Measurements from ENCODE around the gene STK38.
A peak's percentile ranks its signal among the peaks of the same experiment; 100 is the strongest.
"Not testable (repeated sequence)": the region's sequence is repeated elsewhere in the genome, so short reads cannot be mapped to it uniquely, and the experiment has no call there.

The STK38 gene
- total RNA-seq: 62.2 to 402 (median 207) reads per million in 9 experiments

DNA sequence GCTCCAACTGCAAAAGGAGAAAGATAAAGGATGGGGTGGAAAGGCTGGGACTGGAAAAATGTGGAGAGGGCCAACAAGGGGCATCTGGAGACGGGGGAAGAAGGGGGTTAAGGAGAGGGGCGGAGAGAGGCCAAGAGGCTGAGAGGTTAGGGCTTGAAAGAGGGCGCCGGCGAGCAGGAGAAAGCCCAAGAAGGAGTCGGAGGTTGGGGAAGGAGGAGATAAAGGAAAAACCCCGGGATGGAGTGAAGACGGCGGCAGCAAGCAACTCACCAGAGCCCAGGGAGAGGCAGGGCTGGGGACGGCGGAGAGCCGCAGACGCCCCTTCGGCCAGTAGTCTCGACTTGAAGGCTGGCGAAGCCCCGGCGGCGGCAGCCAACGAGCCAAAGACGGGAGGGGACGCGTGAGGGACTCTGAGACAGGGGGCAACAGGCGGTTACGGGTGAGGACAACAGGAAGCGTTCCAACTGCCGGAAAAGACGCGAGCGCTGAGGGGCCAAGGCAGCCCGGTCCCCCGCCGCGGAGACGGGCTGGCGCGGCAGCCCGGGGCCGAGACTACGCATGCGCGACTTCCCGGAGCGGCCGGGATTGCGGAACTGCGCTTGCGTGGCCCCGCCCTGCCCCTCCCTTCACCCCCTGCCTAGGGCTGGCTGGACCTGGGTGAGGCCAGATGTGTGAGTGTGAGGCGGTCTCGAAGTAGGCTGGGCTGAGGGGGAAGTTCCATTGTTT, at the start of gene STK38:
Gene STK38, minus strand, starts transcription at position 560 of the 726 bp plus-strand sequence. CDS start 7,277 bp downstream, outside the sequence.
- ATAC-seq (replicated peaks) (peak; percentile 81), DNase-seq (peak; percentile 81 to 86 (median 82))
- Mint-ChIP-seq H3K4me1 (ENCODE audit: low read depth in 2 of 2) (peaks cover 17 to 36% of the 10 kb centered on the region in 2 donors), H3K4me3 (peak within 1 kb of the TSS; percentile 99), H3K27ac (peak within 1 kb of the TSS; percentile 98 to 99), H3K9me3 (no peaks in the 10 kb centered on the region), H3K36me3 (ENCODE audit: insufficient read depth) (peaks cover 36% of the 10 kb centered on the region), H3K27me3 (no peaks in the 10 kb centered on the region)

DNA sequence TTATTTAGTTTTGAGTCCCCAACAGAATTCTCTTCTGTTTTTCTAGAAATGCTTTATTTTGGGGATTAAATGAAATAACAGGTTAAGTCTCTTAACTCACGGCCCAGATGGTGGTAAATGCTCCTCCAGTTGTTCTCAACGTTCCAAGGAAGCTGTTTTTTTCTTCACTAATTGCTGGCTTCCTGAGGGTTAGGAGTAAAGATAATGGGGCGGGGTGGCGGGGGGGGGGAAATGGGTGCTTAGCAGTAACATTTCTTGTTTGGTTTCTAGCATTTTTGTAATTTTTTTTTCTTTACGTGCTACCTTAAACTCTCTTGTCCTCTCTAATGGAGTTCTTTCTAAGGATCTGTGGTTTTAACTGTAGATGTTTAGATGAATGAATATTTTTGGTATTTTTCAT, 49.1 kb upstream of the STK38 start:
- Mint-ChIP-seq H3K9me3 (no peaks in the 10 kb centered on the region), H3K36me3 (ENCODE audit: insufficient read depth) (peaks cover 87% of the 10 kb centered on the region), H3K4me1 (ENCODE audit: low read depth in 2 of 2) (peaks cover 41 to 57% of the 10 kb centered on the region in 2 donors), H3K27ac (peak overlapping the region; percentile 98 to 99), H3K4me3 (peak overlapping the region; percentile 87 to 92), H3K27me3 (no peaks in the 10 kb centered on the region)
- ATAC-seq (replicated peaks): no peak
- DNase-seq: no peak

GRCh38 chr6:36594816-36595643, 47.8 kb upstream of the STK38 start:
- peak overlapping the region; percentile 98 to 99 for H3K27ac Mint-ChIP-seq
- DNase-seq (peak in 1 of 3 experiments; percentile 28), ATAC-seq (replicated peaks) (no peak)
- peaks cover 74% of the 10 kb centered on the region for H3K36me3 Mint-ChIP-seq (ENCODE audit: insufficient read depth)
- H3K4me3 Mint-ChIP-seq: peak overlapping the region; percentile 87 to 92
- peaks cover 38 to 49% of the 10 kb centered on the region in 2 donors for H3K4me1 Mint-ChIP-seq (ENCODE audit: low read depth in 2 of 2)
- no peaks in the 10 kb centered on the region for H3K27me3 Mint-ChIP-seq
- H3K9me3 Mint-ChIP-seq: no peaks in the 10 kb centered on the region

DNA sequence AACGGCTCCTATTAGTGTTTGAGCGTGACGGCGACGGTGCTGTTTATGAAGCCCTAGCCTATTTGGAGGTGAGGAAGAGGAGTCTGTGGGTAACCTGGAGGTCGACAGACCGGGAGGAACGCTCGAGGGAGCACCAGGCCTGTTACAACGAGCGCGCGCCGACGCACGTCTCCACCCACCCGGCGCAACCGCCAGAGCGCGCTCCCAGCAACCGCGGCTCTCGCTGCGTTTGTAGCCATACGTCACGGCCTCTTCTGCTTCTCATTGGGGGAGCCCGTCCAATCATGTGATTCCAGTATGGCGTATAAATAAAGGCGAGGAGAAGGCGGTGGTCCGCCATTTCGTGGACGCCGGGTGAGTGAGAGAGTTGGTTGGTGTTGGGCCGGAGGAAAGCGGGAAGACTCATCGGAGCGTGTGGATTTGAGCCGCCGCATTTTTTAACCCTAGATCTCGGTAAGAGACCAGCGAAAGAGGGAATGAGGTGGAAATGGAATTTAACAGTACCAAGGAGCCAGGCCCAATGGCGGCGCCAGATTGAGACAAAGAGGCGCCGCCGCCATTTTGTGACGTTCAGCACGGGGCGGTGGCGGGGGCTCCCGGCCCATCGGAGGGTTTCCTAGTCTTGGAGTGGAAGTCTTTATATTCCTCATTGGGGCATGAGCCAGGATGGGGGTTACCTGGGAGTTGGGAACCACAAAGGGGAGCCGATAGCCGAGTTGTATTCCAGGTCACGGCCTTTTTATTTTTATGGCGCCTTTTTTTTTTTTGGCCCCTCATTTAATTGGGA, 46.9 kb upstream of the STK38 start, which contains the start of gene SRSF3:
Gene SRSF3, plus strand, starts transcription at position 334 of the 787 bp plus-strand sequence. CDS start 2,401 bp downstream, outside the sequence.
- Mint-ChIP-seq H3K27ac (peak within 1 kb of the TSS; percentile 98 to 99), H3K36me3 (ENCODE audit: insufficient read depth) (peaks cover 65% of the 10 kb centered on the region), H3K9me3 (no peaks in the 10 kb centered on the region), H3K4me3 (peak within 1 kb of the TSS; percentile 87 to 92), H3K27me3 (no peaks in the 10 kb centered on the region), H3K4me1 (ENCODE audit: low read depth in 2 of 2) (peaks cover 32 to 42% of the 10 kb centered on the region in 2 donors)
- DNase-seq (peak; percentile 94 to 95 (median 94)), ATAC-seq (replicated peaks) (peak; percentile 89)

DNA sequence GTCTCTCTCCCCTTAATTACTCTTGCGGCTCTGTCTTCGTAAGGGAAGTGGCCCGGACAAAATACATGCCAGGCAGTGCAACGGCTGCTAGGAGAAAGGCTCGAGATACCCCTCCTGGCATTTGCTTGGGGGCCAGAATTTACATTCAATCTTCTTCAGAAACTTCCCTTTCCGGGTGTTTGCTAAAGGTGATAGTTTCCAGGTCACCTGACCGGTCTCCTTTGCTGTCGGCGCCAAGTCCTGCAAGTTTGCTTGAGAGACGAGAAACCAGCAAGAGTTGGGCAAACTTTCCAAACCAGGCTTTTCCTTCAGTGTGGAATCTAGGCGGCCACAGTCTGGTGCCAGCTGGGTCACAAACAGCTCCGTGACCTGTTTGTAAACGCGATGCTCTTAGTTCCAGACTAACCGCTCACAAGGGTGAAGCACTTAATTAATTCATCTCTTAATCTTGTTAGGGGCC, 46.3 kb upstream of the STK38 start:
- H3K36me3 Mint-ChIP-seq (ENCODE audit: insufficient read depth): peaks cover 59% of the 10 kb centered on the region
- peak; percentile 10 for ATAC-seq (replicated peaks)

DNA sequence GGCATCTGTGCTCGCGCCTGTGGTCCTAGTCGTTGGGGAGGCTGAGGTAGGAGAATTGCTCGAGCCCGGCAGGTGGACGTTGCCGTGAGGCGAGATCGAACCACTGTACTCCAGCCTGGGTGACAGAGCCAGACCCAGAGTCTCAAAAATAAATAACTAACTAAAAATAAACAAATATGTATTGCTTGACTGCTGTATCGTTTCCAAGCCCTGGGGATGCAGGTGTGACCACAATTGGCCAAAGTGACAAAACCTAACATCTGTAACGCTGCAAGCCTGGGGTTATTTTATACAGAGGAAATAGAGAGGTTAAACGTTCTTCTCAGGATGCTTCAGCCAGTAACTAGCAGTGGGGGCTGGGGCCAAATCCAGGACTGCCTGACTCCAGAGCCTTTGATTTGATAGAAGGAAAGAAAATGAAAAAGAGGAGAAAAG, 45.0 kb upstream of the STK38 start:
- no peaks in the 10 kb centered on the region for H3K9me3 Mint-ChIP-seq
- peaks cover 17 to 28% of the 10 kb centered on the region in 2 donors for H3K4me1 Mint-ChIP-seq (ENCODE audit: low read depth in 2 of 2)
- H3K4me3 Mint-ChIP-seq: peak overlapping the region; percentile 87 to 92
- peaks cover 46% of the 10 kb centered on the region for H3K36me3 Mint-ChIP-seq (ENCODE audit: insufficient read depth)
- H3K27me3 Mint-ChIP-seq: no peaks in the 10 kb centered on the region
- H3K27ac Mint-ChIP-seq: peak overlapping the region; percentile 98 to 99
- DNase-seq: peak in 1 of 3 experiments; percentile 30
- peak; percentile 4 for ATAC-seq (replicated peaks)

More for the DNA sequence above, 46.3 kb upstream of the STK38 start:
- peak overlapping the region; percentile 87 to 92 for H3K4me3 Mint-ChIP-seq
- no peaks in the 10 kb centered on the region for H3K9me3 Mint-ChIP-seq
- peaks cover 25 to 36% of the 10 kb centered on the region in 2 donors for H3K4me1 Mint-ChIP-seq (ENCODE audit: low read depth in 2 of 2)
- peak overlapping the region; percentile 98 to 99 for H3K27ac Mint-ChIP-seq
- no peaks in the 10 kb centered on the region for H3K27me3 Mint-ChIP-seq
- DNase-seq: peak in 1 of 3 experiments; percentile 23

DNA sequence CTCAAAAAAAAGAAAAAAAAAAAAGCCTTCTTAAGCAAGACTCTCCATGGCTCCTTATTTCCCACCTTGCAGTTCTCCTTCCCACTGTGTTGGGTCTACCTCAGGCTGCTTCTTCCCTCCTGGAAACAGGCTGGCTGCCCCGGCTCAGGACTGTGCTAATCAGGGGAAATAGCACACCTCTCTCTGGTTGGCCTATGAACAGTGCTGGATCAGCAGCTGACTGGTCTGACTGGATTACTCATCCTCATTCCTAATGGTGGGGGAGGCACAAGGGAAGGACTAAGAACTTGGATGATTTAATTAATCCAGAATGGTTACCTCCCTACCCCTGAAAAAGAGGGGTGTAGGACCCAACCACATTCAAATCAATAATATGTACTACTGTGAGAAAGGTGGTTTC, 43.0 kb upstream of the STK38 start:
- no peak overlapping the region for H3K27ac Mint-ChIP-seq
- DNase-seq: no peak

GRCh38 chr6:36589025-36589400, 41.7 kb upstream of the STK38 start:
- H3K27me3 Mint-ChIP-seq; H3K27ac Mint-ChIP-seq; DNase-seq; H3K4me3 Mint-ChIP-seq; H3K9me3 Mint-ChIP-seq; ATAC-seq (replicated peaks): not testable (repeated sequence)
- peaks cover 13% of the 10 kb centered on the region for H3K36me3 Mint-ChIP-seq (ENCODE audit: insufficient read depth)
- H3K4me1 Mint-ChIP-seq (ENCODE audit: low read depth in 2 of 2): peaks cover 10% of the 10 kb centered on the region in 2 donors

More for the DNA sequence above, 43.0 kb upstream of the STK38 start:
- no peak overlapping the region for H3K4me3 Mint-ChIP-seq
- H3K27me3 Mint-ChIP-seq: no peaks in the 10 kb centered on the region
- H3K36me3 Mint-ChIP-seq (ENCODE audit: insufficient read depth): peaks cover 26% of the 10 kb centered on the region
- no peak for ATAC-seq (replicated peaks)
- peaks cover 13% of the 10 kb centered on the region in 2 donors for H3K4me1 Mint-ChIP-seq (ENCODE audit: low read depth in 2 of 2)
- H3K9me3 Mint-ChIP-seq: no peaks in the 10 kb centered on the region

- no peak for DNase-seq
- Mint-ChIP-seq H3K27me3 (no peaks in the 10 kb centered on the region), H3K4me1 (ENCODE audit: low read depth in 2 of 2) (no peaks in the 10 kb centered on the region)
Observed at GRCh38 chr6:36586606-36587005, 39.3 kb upstream of the STK38 start.

GRCh38 chr6:36581716-36582115, 34.4 kb upstream of the STK38 start:
- H3K27me3 Mint-ChIP-seq: no peaks in the 10 kb centered on the region
- no peak for ATAC-seq (replicated peaks)
- no peak for DNase-seq
- no peak overlapping the region for H3K4me3 Mint-ChIP-seq
- H3K27ac Mint-ChIP-seq: no peak overlapping the region
- H3K36me3 Mint-ChIP-seq (ENCODE audit: insufficient read depth): no peaks in the 10 kb centered on the region
- H3K9me3 Mint-ChIP-seq: no peaks in the 10 kb centered on the region
- peaks cover 0 to 2% of the 10 kb centered on the region in 2 donors for H3K4me1 Mint-ChIP-seq (ENCODE audit: low read depth in 2 of 2)

More at GRCh38 chr6:36586606-36587005, 39.3 kb upstream of the STK38 start:
- Mint-ChIP-seq H3K4me3 (no peak overlapping the region), H3K36me3 (ENCODE audit: insufficient read depth) (no peaks in the 10 kb centered on the region), H3K9me3 (no peaks in the 10 kb centered on the region), H3K27ac (no peak overlapping the region)
- no peak for ATAC-seq (replicated peaks)

DNA sequence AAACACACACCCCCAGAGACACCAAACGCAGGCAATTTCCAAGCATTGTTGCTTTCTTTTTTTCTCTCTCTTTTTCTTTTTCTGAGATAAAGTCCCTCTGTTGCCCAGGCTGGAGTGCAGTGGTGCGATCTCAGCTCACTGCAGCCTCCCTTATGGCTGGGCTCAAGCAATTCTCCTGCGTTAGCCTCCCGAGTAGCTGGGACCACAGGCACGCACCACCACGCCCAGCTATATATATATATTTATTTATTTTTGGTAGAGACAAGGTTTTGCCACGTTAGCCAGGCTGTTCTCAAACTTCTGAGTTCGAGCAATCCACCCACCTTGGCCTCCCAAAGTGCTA, 32.9 kb upstream of the STK38 start:
- no peak overlapping the region for H3K4me3 Mint-ChIP-seq
- no peak for ATAC-seq (replicated peaks)

DNA sequence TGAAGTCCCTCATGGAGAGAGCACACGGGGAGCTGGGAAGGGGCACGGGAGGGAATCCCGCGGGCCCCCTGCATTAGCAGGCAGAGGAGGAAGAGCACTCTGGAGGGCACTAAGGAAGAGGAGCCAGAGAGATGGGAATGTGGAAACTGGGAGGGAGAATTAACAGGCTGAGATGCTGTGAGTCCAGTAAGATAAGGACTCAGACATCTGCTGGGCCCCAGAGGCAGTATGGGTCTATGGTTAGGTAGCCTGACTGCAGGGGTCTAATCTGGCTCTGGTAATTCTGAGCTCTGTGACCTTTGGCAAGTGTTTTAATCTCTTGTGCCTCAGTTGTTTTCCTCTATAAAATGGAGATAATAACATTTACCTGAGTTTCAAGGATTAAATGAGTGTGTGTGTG, 31.2 kb upstream of the STK38 start:
- no peaks in the 10 kb centered on the region for H3K36me3 Mint-ChIP-seq (ENCODE audit: insufficient read depth)
- H3K9me3 Mint-ChIP-seq: no peaks in the 10 kb centered on the region
- H3K27me3 Mint-ChIP-seq: no peaks in the 10 kb centered on the region
- DNase-seq: no peak
- ATAC-seq (replicated peaks): no peak
- H3K4me3 Mint-ChIP-seq: no peak overlapping the region
- peaks cover 0 to 2% of the 10 kb centered on the region in 2 donors for H3K4me1 Mint-ChIP-seq (ENCODE audit: low read depth in 2 of 2)
- H3K27ac Mint-ChIP-seq: peak overlapping the region; percentile 2 to 16

More for the DNA sequence above, 32.9 kb upstream of the STK38 start:
- Mint-ChIP-seq H3K27ac (no peak overlapping the region), H3K27me3 (no peaks in the 10 kb centered on the region), H3K9me3 (no peaks in the 10 kb centered on the region), H3K36me3 (ENCODE audit: insufficient read depth) (no peaks in the 10 kb centered on the region), H3K4me1 (ENCODE audit: low read depth in 2 of 2) (peaks cover 0 to 2% of the 10 kb centered on the region in 2 donors)
- DNase-seq: no peak

GRCh38 chr6:36578030-36578429, 30.8 kb upstream of the STK38 start:
- Mint-ChIP-seq H3K4me3 (no peak overlapping the region), H3K27ac (peak overlapping the region in 1 of 2 donors; percentile 2), H3K4me1 (ENCODE audit: low read depth in 2 of 2) (peaks cover 0 to 2% of the 10 kb centered on the region in 2 donors), H3K36me3 (ENCODE audit: insufficient read depth) (no peaks in the 10 kb centered on the region), H3K9me3 (no peaks in the 10 kb centered on the region), H3K27me3 (no peaks in the 10 kb centered on the region)
- ATAC-seq (replicated peaks): no peak
- DNase-seq: no peak
